ENCODE measurements around the gene SCAF1.

- TF ChIP-seq CTCF (IDR thresholded peaks at IDR 0.05) (no peak), POLR2A (IDR thresholded peaks at IDR 0.05) (no peak)
Observed at GRCh38 chr19:49602806-49603205, 39.2 kb upstream of the SCAF1 start.
